D341Med (cell line): ENCODE data around the gene CLSTN1.

Source experiments
- DNase-seq: peaks from one replicate; pipeline ENCODE4 v3.0.0; 2012; ENCODE audit warnings: low spot score

Gene CLSTN1

GRCh38 chr1:9711466-9712020 lies 112.2 kb downstream of the CLSTN1 start:
- no peak for DNase-seq

DNA sequence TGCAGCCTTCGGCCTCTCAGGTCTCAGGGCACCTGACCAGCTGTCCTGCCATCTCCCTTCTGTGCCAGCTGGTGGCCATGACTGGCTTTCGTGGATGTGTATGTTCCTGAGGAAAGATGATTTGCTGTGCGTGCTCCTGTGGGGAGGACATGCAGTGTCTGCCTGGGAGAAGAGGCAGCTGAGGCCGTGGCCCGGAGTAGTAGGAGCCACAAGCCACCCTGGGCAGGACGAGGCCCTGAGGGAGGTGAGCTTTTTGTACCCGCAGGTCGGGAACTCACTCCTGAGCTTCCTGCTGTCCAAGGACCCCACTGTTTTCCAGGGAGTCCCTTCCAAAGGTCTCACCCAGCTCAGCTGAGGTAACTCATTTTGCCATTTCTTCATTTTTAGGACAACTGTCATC lies 113.7 kb downstream of the CLSTN1 start:
- DNase-seq = no peak

- no peak for DNase-seq
Measured at GRCh38 chr1:9706178-9706577, 117.6 kb downstream of the CLSTN1 start.

- DNase-seq = no peak
Measured at GRCh38 chr1:9705337-9706093, 118.2 kb downstream of the CLSTN1 start.

- DNase-seq = no peak
Measured at GRCh38 chr1:9703681-9704080, 120.1 kb downstream of the CLSTN1 start.

DNA sequence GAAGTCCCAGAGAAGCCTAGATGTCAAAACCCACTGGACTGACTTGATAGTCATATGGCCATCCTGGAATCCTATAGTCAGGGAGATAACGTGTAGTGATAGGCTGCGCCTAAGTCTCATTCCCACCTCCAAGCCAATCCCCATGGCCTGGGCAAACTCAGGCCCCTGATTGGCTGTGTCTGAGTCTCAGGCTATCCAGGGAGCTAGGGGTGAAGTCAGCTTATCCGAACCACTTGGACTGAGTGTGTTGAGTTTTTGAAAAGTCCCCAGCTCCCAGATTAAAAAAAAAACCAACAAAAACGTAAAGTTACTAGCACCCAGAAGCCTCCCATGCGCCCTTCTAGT lies 120.6 kb downstream of the CLSTN1 start:
- no peak for DNase-seq

GRCh38 chr1:9701665-9702064 lies 122.1 kb downstream of the CLSTN1 start:
- DNase-seq = no peak

DNA sequence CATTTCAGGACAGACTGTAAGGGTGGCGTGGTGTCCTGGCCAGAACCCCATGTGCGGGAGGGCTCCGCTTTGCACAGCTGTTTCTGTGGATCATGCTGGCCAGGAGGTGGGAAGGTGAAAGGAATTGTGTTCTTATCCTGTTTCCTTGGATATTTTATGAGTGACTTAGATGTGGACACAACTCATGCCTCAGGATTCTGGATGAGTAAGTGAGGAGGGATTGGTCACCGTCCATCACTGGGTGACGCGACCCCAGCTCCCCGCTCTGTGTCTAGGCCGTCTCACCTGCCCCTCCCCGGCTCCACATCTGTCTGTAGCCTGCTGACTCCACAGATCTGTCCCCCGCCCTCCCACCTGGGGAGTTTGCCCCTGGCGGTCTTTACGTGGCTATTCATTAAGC lies 123.4 kb downstream of the CLSTN1 start:
- DNase-seq = no peak

- DNase-seq = no peak
Measured at GRCh38 chr1:9699361-9699760, 124.4 kb downstream of the CLSTN1 start.

GRCh38 chr1:9696793-9697192 lies 127.0 kb downstream of the CLSTN1 start:
- no peak for DNase-seq

DNA sequence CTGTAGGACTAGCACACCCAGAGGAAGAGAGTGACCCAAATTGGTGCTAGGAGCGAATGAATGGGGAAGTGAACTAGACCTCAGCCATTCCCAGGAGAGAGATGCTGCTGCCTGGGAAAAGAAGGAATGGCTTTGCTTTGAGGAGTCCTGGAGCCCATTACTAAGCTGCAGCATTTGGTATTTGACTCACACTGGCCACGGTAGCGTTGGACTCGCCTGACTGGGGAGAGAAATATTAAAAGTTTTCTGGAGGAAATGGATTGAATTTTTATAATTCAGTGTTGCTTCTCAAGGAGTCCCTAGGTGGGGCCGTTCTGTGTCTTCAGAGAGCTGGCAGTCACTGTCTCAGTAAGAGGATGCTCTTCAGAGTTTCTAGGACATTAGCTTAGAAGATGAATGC lies 132.1 kb downstream of the CLSTN1 start:
- DNase-seq = no peak

DNA sequence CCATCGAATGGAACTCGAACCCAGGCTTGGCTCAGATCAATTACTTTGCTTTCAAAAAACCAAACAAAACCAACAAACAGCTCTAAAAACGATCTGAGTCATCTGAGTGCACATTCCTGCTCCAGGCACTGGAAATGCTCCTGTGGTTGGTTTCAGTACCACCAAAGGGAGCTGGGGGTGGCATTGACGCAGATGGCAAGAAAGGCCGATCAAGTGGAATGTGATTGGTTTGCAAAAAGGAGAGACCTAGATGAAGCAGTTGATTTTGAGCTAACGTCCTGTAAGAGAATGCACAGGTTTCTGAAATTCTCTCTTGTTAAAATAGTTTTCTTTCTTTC lies 132.7 kb downstream of the CLSTN1 start:
- no peak for DNase-seq

DNA sequence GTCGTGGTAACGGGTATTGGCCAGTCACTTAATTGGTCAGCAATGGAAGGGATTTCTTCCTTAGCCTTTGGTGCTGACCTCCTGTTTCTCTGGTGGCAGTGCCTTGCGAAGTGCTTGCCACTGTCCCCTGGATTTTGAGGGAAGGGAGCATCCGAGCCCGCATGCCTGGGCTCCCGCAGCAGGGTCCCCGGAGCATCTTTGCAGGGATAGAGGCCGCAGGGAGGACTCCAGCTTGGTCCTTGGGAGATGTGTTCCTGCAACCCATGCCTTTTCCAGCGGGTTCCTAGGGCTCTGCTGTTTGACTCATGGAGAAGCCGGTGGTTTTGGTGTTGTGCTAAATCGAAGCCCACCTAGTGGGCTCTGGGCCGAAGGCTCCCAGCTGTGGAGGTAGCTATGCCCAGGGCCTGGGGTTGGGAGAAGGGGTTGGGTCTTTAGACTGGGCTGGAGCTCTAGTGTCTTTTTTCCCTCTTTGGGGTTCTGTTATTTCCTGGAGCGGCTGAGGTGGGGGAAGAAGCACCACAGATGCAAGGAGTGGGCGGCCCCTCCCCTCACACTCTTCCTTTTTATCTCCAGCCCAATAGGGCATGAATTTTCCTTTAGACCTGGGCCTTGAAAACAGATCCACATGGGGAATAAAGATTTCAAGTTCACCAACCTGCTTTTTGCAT lies 133.2 kb downstream of the CLSTN1 start:
- DNase-seq = no peak

- DNase-seq = peak; percentile 53
Measured at GRCh38 chr1:9689971-9690381, 133.8 kb downstream of the CLSTN1 start.

- DNase-seq = peak; percentile 95
Measured at GRCh38 chr1:9689011-9689706, 134.6 kb downstream of the CLSTN1 start.

GRCh38 chr1:9688599-9688998 lies 135.2 kb downstream of the CLSTN1 start:
- DNase-seq = no peak

DNA sequence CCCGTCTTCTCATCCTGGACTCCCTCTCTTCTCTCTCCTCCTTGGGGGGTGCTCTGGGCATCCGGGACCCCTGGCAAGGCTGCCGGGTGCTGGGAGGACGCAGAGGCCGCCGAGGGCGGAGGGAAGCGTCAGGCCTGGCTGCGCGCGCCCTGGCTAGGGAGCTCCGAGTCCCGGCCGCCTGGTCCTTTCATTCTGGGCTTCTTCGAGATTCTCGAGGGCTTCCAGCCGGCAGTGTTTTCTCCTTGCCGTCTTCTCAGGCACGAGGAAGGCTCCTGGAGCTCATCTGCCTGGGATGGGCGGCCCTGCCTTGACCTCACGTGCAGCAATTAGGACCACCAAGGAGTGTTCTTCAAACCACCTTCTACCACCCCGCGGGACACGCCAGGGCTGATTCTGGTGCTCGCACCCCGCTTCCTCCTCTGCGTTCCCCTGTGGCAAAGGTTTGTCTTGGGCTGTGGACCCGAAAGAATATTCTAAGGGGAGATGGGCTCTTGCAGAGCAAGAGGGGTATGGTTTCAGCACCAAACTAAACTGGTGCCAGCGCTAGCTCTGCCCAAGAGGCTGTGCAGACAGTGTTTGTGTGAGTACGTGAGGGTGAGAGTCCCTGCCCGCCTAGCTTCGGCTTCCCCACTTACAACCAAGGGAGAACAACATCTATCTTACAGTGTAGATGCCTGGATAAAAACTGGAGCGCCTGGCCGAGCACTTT lies 135.7 kb downstream of the CLSTN1 start:
- peak; percentile 61 for DNase-seq

DNA sequence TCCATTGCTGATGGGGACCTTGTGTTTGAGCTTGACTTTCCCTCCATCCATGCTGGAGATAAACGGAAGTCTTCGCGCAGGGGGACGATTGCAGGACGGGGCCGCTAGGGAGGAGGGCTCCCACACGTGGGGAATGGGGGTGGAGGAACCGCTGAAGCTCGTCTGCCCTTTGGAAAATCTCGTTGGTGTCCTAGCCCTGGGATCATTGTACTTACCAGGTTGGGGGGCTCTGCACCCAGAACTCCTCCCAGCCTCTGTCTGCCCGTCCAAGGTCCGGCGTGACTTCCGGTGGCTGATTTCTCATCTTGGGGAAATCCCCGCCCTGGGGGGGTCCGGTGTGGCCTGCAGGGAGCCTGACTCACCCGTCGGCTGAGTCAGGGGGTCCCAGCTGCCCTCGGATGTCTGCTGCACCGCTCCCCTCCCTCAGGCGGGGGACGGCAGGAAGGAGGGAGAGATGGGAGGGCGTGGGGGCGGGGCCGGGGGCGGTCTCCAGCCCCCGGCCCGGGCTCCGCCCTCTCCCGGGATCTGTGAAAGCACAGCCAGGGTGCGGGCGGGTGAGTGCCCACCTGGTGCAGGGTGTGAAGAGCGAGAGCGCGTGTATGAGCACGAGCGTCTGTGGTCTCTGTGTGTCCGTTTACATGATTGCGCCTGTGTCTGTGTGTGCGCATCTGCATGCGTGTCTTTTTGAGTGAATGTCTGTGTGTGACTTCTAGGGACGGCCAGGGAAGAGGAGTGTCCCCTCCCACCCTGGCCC lies 136.5 kb downstream of the CLSTN1 start:
- peak; percentile 79 for DNase-seq

GRCh38 chr1:9684801-9685200 lies 139.0 kb downstream of the CLSTN1 start:
- DNase-seq = no peak

DNA sequence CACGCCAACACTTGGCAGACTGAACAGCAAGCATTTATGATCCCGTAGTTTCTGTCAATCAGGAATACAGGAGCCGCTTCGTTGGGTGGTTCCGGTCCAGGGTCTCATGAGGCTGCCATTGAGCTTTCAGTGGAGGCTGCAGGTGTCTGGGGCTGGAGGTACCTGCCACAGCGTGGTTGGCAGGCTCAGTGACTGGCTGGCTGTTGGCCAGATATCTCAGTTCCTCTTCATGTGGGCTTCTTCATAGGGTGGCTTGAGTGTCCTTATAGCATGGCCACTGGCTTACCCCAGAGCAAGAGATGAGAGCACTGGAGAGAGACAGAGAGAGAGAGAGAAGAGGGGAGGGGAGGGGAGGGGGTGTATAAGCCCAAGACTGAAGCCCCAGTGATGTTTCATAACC lies 142.9 kb downstream of the CLSTN1 start:
- DNase-seq = no peak

GRCh38 chr1:9680091-9680490 lies 143.7 kb downstream of the CLSTN1 start:
- DNase-seq = no peak
